AG04450 (cell line): ENCODE measurements around the gene SERPINA12. TPM values are rescaled to one million over a fixed set of nuclear protein-coding genes. Genes with fewer than 3 reads are reported as not detected.

Experiments
- CTCF ChIA-PET: fragments of 300-600, 350-600 bp; formaldehyde crosslinking; extraction: SDS; loops from one replicate; lab custom pipeline; 2022; ENCODE audit warnings: antibody characterized with exemption, inconsistent platforms; lab: Charles Lee
- POLR2A ChIA-PET: fragments of 350-600 bp; formaldehyde crosslinking; extraction: SDS; loops from one replicate; lab custom pipeline; 2021; ENCODE audit warnings: antibody characterized with exemption, inconsistent platforms; lab: Yijun Ruan, JAX
- DNase-seq: peaks from one replicate; pipeline ENCODE4 v3.0.0-alpha.2; 2011; ENCODE audit warnings: low read depth, low spot score
- H3K27ac ChIP-seq: one replicate; pipeline ENCODE4 v1.5.1; 2012; ENCODE audit warnings: low read depth, low read length, control low read depth
- H3K27me3 ChIP-seq: one replicate; pipeline ENCODE4 v1.6.0; 2012; ENCODE audit warnings: low read length; ENCODE audit not compliant: control insufficient read depth, insufficient read depth
- H3K4me3 ChIP-seq: 2 replicates; pipeline ENCODE4 v1.5.1; 2011; ENCODE audit warnings: mild to moderate bottlenecking, low read depth, low read length, control low read depth
- H3K9me3 ChIP-seq: 2 replicates; pipeline ENCODE4 v1.5.1; 2012; ENCODE audit warnings: low read length; ENCODE audit not compliant: control insufficient read depth, insufficient read depth
- polyA minus RNA-seq: library from RNA; depleted of rRNA, polyadenylated mRNA; stranded (reverse); fragments of >200 nt; gene quantifications from 2 replicates; pipeline ENCODE4 v1.2.3, GENCODE V29; 2011; rRNA and poly(A)+ RNA removed
- polyA plus RNA-seq: library from polyadenylated mRNA; depleted of rRNA; stranded (reverse); fragments of >200 nt; gene quantifications from 2 replicates; pipeline ENCODE4 v1.2.3, GENCODE V29; 2011; rRNA removed
- TF ChIP-seq, protein P1 (sequence below): IDR thresholded peaks from 2 replicates; pipeline ENCODE4 v1.5.1; 2011; ENCODE audit warnings: low read depth, low read length, control low read depth, inconsistent platforms

The SERPINA12 gene, protein sequence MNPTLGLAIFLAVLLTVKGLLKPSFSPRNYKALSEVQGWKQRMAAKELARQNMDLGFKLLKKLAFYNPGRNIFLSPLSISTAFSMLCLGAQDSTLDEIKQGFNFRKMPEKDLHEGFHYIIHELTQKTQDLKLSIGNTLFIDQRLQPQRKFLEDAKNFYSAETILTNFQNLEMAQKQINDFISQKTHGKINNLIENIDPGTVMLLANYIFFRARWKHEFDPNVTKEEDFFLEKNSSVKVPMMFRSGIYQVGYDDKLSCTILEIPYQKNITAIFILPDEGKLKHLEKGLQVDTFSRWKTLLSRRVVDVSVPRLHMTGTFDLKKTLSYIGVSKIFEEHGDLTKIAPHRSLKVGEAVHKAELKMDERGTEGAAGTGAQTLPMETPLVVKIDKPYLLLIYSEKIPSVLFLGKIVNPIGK
- polyA plus RNA-seq (not detected in 2 replicates), polyA minus RNA-seq (not detected in 2 replicates)

DNA sequence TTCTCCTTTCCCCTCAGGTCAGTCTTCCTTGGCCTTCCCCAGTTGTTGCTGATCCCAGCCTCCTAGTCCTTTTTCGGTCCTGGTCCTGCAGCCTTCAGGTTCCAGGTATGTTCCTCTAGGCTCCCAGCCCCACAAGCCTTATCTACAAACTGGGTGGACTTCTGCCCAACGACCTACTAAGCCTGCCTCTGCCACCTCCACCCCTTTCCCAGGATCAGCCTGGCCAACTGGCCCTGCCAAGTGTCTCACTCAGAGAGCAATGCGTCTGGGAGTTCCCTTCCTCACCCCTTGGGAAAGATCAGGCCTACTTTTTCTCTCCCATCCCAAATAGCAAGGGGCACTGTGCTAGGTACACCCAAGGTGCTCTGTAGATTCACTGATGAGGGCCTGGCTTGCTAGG, at the start of gene SERPINA12:
Gene SERPINA12 (minus strand): TSS at position 114 of the 400 bp plus-strand sequence. CDS start 11,072 bp downstream, outside the sequence.
- CTCF ChIA-PET, result no interaction called here
- no peaks in the 10 kb centered on the region for H3K27me3 ChIP-seq
- no peaks in the 10 kb centered on the region for H3K9me3 ChIP-seq
- POLR2A ChIA-PET, result no interaction called here
- no peak within 1 kb of the TSS for H3K4me3 ChIP-seq
- TF ChIP-seq, protein P1, sequence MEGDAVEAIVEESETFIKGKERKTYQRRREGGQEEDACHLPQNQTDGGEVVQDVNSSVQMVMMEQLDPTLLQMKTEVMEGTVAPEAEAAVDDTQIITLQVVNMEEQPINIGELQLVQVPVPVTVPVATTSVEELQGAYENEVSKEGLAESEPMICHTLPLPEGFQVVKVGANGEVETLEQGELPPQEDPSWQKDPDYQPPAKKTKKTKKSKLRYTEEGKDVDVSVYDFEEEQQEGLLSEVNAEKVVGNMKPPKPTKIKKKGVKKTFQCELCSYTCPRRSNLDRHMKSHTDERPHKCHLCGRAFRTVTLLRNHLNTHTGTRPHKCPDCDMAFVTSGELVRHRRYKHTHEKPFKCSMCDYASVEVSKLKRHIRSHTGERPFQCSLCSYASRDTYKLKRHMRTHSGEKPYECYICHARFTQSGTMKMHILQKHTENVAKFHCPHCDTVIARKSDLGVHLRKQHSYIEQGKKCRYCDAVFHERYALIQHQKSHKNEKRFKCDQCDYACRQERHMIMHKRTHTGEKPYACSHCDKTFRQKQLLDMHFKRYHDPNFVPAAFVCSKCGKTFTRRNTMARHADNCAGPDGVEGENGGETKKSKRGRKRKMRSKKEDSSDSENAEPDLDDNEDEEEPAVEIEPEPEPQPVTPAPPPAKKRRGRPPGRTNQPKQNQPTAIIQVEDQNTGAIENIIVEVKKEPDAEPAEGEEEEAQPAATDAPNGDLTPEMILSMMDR, result no peak
- DNase-seq, result no peak
- no peak within 1 kb of the TSS for H3K27ac ChIP-seq

DNA sequence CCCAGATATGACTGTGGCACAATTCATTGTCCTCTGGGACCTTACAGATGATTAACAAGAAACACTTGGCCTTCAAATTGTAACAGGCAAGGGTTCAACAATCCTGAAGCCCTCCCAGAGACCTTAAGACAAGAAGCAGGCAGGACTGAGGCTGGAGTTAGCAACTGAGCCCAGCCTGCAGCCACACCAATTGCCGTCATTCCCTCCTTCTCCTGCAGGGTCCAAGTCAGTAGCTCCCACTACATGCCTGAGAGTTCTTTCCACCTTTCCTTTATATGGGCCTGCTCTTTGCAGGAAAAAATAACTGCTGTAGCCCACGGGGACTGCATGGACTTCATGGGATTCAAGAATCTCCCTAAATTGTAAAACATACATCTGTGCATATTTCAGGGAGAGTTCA, 49.6 kb upstream of the SERPINA12 start:
- no peak for DNase-seq
- Histone ChIP-seq H3K27ac (no peak overlapping the region), H3K4me3 (no peak overlapping the region), H3K27me3 (peaks cover 3% of the 10 kb centered on the region), H3K9me3 (no peaks in the 10 kb centered on the region; the same call in 1 of the 2 replicates)
- CTCF ChIA-PET, result interaction anchor here (1.1 to 2.3 kb wide), 2 partner anchors 8 to 10 kb away, joined by 4 to 14 read pairs; no protein-coding TSS in a partner anchor
- POLR2A ChIA-PET, result no interaction called here
- TF ChIP-seq, protein P1, result no peak

DNA sequence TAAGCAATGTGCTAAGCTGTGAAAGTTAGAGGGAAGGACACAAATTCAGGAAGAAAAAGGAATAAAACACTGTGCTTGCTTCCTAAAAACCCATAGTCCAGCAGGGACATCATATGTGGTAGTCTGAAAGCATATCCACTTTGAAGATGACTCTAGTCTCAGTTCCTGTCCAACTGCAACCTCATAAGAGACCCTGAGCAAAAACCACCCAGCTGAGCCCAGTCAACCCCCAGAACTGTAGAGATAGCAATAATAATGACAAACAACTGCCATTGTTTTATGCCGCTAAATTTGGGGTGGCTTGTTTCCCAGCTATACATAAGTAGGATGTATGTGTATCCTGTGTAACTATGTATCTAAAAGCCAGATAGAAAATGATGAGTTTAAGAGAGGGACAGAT, 48.1 kb upstream of the SERPINA12 start:
- TF ChIP-seq, protein P1, result no peak
- Histone ChIP-seq H3K27me3 (peaks cover 5% of the 10 kb centered on the region), H3K4me3 (no peak overlapping the region), H3K9me3 (no peaks in the 10 kb centered on the region), H3K27ac (no peak overlapping the region)
- ChIA-PET CTCF (interaction anchor here (2.3 kb wide), 1 partner anchor 9 kb away, joined by 14 read pairs; no protein-coding TSS in a partner anchor), POLR2A (no interaction called here)
- DNase-seq, result no peak

DNA sequence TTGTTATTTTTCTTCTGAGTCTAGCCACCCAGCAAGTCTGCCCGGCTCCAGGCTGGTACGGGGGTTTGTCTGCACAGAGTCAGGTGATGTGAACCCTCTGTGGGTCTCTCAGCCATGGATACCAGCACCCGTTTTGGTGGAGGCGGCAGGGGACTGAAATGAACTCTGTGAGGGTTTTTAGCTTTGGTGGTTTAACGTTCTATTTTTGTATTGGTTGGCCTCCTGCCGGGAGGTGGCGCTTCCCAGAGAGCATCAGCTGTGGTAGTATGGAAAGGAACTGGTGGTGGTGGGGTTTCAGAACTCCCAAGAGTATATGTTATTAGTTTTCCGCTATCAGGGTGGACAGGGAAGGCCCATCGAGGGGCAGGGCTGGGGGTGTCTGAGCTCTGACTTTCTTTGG, 46.7 kb upstream of the SERPINA12 start:
- DNase-seq, result no peak
- no peaks in the 10 kb centered on the region for H3K9me3 ChIP-seq
- POLR2A ChIA-PET, result no interaction called here
- H3K4me3 ChIP-seq, result no peak overlapping the region
- CTCF ChIA-PET, result no interaction called here
- TF ChIP-seq, protein P1, result no peak
- peaks cover 5% of the 10 kb centered on the region for H3K27me3 ChIP-seq
- no peak overlapping the region for H3K27ac ChIP-seq

DNA sequence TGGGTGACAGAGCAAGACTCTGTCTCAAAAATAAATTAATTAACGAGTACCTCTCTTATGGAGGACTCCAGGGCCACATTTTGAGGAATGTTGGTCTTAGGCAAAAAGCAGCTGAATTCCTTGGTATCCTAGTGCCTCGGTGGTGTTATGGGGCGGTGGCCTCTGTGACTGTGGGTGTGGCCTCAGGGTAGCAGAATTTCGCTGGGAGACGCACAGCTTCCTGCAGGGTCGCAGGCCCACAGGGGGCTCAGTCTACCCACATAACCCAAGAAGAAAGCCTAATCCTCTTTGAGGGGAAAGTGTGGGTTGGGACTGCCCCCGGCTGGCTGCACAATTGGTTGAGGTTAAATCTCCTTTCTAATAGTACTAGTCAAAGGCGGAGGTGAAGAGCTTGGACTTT, 40.8 kb upstream of the SERPINA12 start:
- Histone ChIP-seq H3K27ac (no peak overlapping the region), H3K27me3 (peaks cover 2% of the 10 kb centered on the region), H3K4me3 (no peak overlapping the region), H3K9me3 (no peaks in the 10 kb centered on the region)
- TF ChIP-seq, protein P1, result no peak
- ChIA-PET CTCF (interaction anchor here (0.9 to 3.9 kb wide), 10 partner anchors 9 to 131 kb away, joined by 3 to 35 read pairs (median 4); no protein-coding TSS in a partner anchor), POLR2A (no interaction called here)
- no peak for DNase-seq
